ENCODE results near the gene RABIF. TPM values are rescaled to one million over a fixed set of nuclear protein-coding genes. Genes with fewer than 3 reads are reported as not detected.

RABIF gene
- total RNA-seq = 5.3 and 6.6 TPM in 2 replicates

DNA sequence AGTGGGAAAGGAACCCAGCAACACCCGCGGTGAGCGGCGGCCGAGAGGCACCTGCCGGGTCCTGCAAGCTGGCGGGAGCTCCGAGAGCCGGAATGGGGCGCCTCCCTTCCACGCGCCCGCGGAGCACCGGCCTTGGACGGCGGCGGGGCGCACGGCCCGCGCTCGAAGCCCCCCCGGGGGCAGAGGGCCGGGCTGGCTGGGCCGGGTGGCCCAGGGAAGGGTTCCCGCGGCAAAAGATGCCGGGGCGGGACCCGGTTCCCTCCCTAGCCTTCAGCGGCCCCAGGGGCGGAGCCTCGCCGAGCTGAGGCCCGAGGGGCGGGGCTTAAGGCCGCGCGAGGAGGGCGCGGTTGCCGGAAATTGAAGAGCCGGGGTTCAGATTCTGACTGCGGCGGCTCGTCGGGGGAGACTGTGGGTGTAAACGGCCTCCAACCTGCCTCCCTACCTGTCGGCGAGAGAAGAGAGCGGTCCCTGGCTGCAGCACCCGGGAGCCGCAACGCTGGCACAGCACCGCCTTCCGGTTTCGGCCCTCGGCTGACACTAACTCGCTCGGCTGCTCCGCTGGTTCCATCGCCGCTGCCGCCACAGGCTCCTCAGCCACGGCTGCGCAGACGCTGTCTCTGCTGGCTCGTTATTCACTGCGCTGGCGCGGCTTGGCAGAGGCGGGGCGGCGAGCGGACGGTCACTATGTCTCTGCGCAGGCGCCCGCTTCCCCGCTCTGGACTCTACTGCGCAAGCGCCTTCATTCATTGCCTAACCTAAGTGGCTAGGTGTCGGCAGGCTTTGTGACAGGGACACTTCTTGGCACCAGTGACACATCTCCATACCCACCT lies at the start of gene RABIF:
RABIF (minus strand) TSS at position 619 of the 830 bp plus-strand sequence; CDS start at position 568, 51 bp downstream.

DNA sequence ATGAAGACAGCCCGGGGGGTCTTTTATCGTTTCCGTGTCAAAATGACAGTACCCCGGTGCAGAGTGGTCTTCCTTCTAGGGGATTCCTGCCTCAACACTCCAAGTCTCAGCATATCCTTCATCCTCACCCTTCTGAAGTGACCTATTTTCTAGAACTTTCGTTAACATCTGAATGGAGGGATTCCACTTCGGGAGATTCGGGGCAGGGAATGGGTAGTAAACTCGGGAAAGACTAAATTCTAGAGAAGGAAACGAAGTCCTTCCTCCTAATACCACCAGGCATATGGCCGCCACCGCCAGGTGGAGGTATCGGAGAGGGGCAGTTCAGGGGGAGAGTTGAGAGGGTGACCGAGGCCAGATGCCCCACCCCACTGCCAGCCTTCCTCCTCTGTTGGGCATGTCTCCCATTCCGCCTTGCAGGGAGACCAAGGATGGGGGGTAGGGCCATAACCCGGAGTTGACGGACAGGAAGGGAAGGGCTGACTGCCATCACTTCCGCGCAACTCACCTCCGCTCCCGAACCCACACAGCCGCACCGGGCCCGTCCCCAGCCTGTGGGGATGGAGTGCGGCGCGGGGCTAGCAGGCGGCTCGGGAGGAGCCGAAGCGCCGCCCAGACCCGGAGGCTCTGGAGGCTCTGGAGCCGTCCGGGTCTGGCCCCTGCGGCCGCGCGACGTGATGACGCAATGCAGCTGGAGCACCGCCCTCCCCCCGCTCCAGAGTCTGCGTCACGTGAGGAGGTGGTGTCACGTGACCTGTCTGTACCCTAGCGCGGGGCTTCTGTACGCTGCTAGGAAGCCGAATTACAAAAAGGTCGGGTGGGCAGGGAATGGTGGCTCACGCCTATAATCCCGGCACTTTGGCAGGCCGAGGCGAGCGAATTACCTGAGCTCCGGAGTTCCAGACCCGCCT lies 37.9 kb upstream of the RABIF start, which contains the start of gene KLHL12:
KLHL12 (minus strand) TSS at position 654 of the 911 bp plus-strand sequence. CDS start 2,072 bp downstream, outside the sequence.

Small RNA genes lying within 50 kb of the gene (small RNA-seq; reads per million reads assigned to genes)
- gene RF00019 = not detected

Other genes starting within 250 kb of the RABIF start
- not detected in 2 replicates for gene SYT2, start 178.7 kb downstream of the RABIF start, total RNA-seq
- 47.8 and 60.0 TPM in 2 replicates for gene KDM5B, start 80.7 kb downstream of the RABIF start, total RNA-seq
- not detected in 2 replicates for gene PCAT6, start 78.2 kb downstream of the RABIF start, total RNA-seq
- gene KLHL12, start 38.1 kb upstream of the RABIF start, total RNA-seq = 24.6 and 26.2 TPM in 2 replicates
- 72.4 and 82.3 TPM in 2 replicates for gene ADIPOR1, start 69.2 kb upstream of the RABIF start, total RNA-seq
- 19.0 and 27.2 TPM in 2 replicates for gene CYB5R1, start 78.1 kb upstream of the RABIF start, total RNA-seq
- 90.4 and 102 TPM in 2 replicates for gene TMEM183A, start 118.2 kb upstream of the RABIF start, total RNA-seq
- gene PPFIA4, start 137.3 kb upstream of the RABIF start, total RNA-seq = 2.3 and 7.0 TPM in 2 replicates
- gene MYOG, start 196.9 kb upstream of the RABIF start, total RNA-seq = not detected in 2 replicates
- gene ADORA1, start 238.6 kb upstream of the RABIF start, total RNA-seq = 0.37 and 0.59 TPM in 2 replicates

Data from subcutaneous preadipocyte (primary cell).